Loucy (cell line): ENCODE results near the gene CHST14.

Experiments
- EZH2phosphoT487 ChIP-seq: fragments of 200-600 bp; IDR thresholded peaks from 2 replicates; pipeline ENCODE4 v1.6.1; 2018; ENCODE audit warnings: antibody characterized with exemption, mild to moderate bottlenecking, moderate library complexity, borderline replicate concordance
- TF ChIP-seq, protein P1 (sequence below): fragments of 200-600 bp; sonication (generic); conservative IDR thresholded peaks from 2 replicates; pipeline ENCODE4 v1.5.1; 2014; ENCODE audit warnings: mild to moderate bottlenecking, antibody characterized with exemption, low read length

DNA sequence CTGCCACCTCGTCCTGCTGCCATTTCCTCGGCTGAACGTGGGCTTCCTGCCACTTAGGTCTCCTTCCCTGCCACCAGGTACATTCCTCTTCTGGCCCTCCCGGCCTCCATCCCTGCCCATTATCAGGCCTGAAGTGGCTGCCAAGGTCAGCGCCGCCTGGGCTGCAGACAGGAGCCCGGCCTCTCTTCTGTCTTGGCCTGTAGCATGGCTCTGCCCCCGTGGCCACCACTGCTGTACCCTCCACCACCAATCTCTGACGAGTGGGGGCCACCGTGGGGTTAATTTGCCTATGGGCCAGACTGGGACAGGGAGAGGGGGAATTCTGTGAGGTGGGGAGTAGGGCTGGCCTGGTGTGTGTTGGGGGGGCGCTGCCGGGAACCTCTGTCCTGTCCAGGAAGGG lies 32.1 kb upstream of the CHST14 start:
- TF ChIP-seq, protein P1, sequence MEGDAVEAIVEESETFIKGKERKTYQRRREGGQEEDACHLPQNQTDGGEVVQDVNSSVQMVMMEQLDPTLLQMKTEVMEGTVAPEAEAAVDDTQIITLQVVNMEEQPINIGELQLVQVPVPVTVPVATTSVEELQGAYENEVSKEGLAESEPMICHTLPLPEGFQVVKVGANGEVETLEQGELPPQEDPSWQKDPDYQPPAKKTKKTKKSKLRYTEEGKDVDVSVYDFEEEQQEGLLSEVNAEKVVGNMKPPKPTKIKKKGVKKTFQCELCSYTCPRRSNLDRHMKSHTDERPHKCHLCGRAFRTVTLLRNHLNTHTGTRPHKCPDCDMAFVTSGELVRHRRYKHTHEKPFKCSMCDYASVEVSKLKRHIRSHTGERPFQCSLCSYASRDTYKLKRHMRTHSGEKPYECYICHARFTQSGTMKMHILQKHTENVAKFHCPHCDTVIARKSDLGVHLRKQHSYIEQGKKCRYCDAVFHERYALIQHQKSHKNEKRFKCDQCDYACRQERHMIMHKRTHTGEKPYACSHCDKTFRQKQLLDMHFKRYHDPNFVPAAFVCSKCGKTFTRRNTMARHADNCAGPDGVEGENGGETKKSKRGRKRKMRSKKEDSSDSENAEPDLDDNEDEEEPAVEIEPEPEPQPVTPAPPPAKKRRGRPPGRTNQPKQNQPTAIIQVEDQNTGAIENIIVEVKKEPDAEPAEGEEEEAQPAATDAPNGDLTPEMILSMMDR, result no peak
- no peak for TF ChIP-seq EZH2phosphoT487
